WERI-Rb-1 (cell line): ENCODE results near the gene NCOA3.

ENCODE experiments used
- DNase-seq: peaks from one replicate; pipeline ENCODE4 v3.0.0-alpha.2; 2020
- H3K27ac ChIP-seq: fragments of 250-450 bp; sonication (Bioruptor Pico); 2 replicates; pipeline ENCODE4 v1.5.1; 2020; ENCODE audit warnings: mild to moderate bottlenecking, moderate library complexity
- H3K27me3 ChIP-seq: fragments of 250-450 bp; sonication (Bioruptor Pico); 2 replicates; pipeline ENCODE4 v1.5.1; 2021; ENCODE audit warnings: mild to moderate bottlenecking, low read depth, moderate library complexity; ENCODE audit not compliant: insufficient read depth, severe bottlenecking
- H3K36me3 ChIP-seq: fragments of 250-450 bp; sonication (Bioruptor Pico); 2 replicates; pipeline ENCODE4 v1.5.1; 2020; ENCODE audit warnings: mild to moderate bottlenecking, moderate library complexity
- H3K4me3 ChIP-seq: 2 replicates; pipeline ENCODE4 v1.5.1; 2011; ENCODE audit warnings: low read depth, mild to moderate bottlenecking, control low read depth, low read length
- H3K9me3 ChIP-seq: fragments of 250-450 bp; sonication (Bioruptor Pico); 2 replicates; pipeline ENCODE4 v1.5.1; 2021; ENCODE audit warnings: mild to moderate bottlenecking, moderate library complexity; ENCODE audit not compliant: severe bottlenecking
- CTCF ChIP-seq: IDR thresholded peaks from 2 replicates; pipeline ENCODE4 v1.5.1; 2011; ENCODE audit warnings: low read depth, mild to moderate bottlenecking, control low read depth, inconsistent platforms, low read length

Gene NCOA3

GRCh38 chr20:47680804-47681529, 179.3 kb downstream of the NCOA3 start:
- no peaks in the 10 kb centered on the region for H3K9me3 ChIP-seq
- no peak for TF ChIP-seq CTCF
- no peaks in the 10 kb centered on the region for H3K27me3 ChIP-seq
- no peak overlapping the region for H3K4me3 ChIP-seq
- no peak for DNase-seq
- H3K36me3 ChIP-seq, result no peaks in the 10 kb centered on the region
- H3K27ac ChIP-seq, result no peak overlapping the region

GRCh38 chr20:47682028-47682783, 180.5 kb downstream of the NCOA3 start:
- TF ChIP-seq CTCF, result no peak
- H3K4me3 ChIP-seq, result no peak overlapping the region

GRCh38 chr20:47682916-47683315, 181.2 kb downstream of the NCOA3 start:
- no peak overlapping the region for H3K27ac ChIP-seq
- no peak overlapping the region for H3K4me3 ChIP-seq
- no peak for DNase-seq
- H3K36me3 ChIP-seq, result no peaks in the 10 kb centered on the region
- no peaks in the 10 kb centered on the region for H3K27me3 ChIP-seq
- no peak for TF ChIP-seq CTCF
- no peaks in the 10 kb centered on the region for H3K9me3 ChIP-seq

More at GRCh38 chr20:47682028-47682783, 180.5 kb downstream of the NCOA3 start:
- Histone ChIP-seq H3K9me3 (no peaks in the 10 kb centered on the region), H3K27me3 (no peaks in the 10 kb centered on the region), H3K36me3 (no peaks in the 10 kb centered on the region), H3K27ac (no peak overlapping the region)
- no peak for DNase-seq

GRCh38 chr20:47684306-47685080, 182.8 kb downstream of the NCOA3 start:
- Histone ChIP-seq H3K27me3 (no peaks in the 10 kb centered on the region), H3K4me3 (no peak overlapping the region), H3K9me3 (no peaks in the 10 kb centered on the region), H3K27ac (no peak overlapping the region), H3K36me3 (no peaks in the 10 kb centered on the region)
- TF ChIP-seq CTCF, result no peak
- DNase-seq, result no peak

GRCh38 chr20:47686545-47686944, 184.9 kb downstream of the NCOA3 start:
- H3K27ac ChIP-seq, result no peak overlapping the region
- no peak overlapping the region for H3K4me3 ChIP-seq
- no peaks in the 10 kb centered on the region for H3K36me3 ChIP-seq
- TF ChIP-seq CTCF, result no peak
- no peaks in the 10 kb centered on the region for H3K27me3 ChIP-seq
- DNase-seq, result no peak
- H3K9me3 ChIP-seq, result peaks cover 14% of the 10 kb centered on the region
